ENCODE measurements around the gene RAPGEF4.

RAPGEF4 gene

DNA sequence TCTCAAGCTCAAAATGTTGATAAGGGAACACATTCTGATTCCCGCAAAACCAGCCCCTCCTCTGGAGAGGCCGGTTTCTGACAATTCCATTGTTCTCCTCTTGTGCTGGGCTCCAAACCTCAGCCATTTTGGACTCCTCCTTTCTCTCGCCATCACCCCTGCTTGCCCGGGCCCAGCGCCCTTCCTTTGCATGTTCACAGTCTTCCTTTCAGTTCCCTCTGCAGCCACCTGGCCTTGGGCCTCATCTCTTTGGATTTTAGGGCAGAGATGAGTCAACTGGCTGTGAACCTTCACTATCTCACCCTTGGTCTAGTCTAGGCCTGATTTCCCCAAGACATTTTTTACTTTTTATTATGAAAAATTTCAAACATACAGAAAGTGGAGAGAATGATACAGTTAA is 184.1 kb downstream of the RAPGEF4 start:
- no peak overlapping the region for H2BK5ac ChIP-seq (ENCODE audit: low read length)
- H3K36me3 ChIP-seq (replicated peaks in 1 of 2; ENCODE audit: control insufficient read depth in 2 of 2, insufficient read depth in 2 of 2, low read length in 2 of 2), result no peaks in the 10 kb centered on the region
- no peak overlapping the region for H3K4me2 ChIP-seq (ENCODE audit: insufficient read depth, low read length, poor library complexity, severe bottlenecking)
- no peak overlapping the region for H4K8ac ChIP-seq (ENCODE audit: low read depth, low read length)
- no peak overlapping the region for H3K4me3 ChIP-seq (ENCODE audit: low read length in 2 of 2)
- no peak overlapping the region for H3K18ac ChIP-seq (ENCODE audit: low read length)
- H3K27me3 ChIP-seq (ENCODE audit: control insufficient read depth in 3 of 3, insufficient read depth in 3 of 3, low read depth in 1 of 3, low read length in 3 of 3), result no peaks in the 10 kb centered on the region
- no peak overlapping the region for H2BK12ac ChIP-seq (ENCODE audit: low read length)
- no peak overlapping the region for H3K9ac ChIP-seq (ENCODE audit: low read depth, low read length, poor library complexity)
- DNase-seq (ENCODE audit: low spot score), result no peak
- no CpG with 5 or more reads among the region's 5 CpGs for WGBS, 2 donors (ENCODE audit: extremely low coverage in 2 of 2, insufficient read length in 2 of 2, insufficient replicate concordance in 1 of 2)
- no peak overlapping the region for H2BK15ac ChIP-seq (ENCODE audit: low read length)
- no peaks in the 10 kb centered on the region for H3K9me3 ChIP-seq (replicated peaks in 1 of 2; ENCODE audit: control insufficient read depth in 2 of 2, insufficient read depth in 1 of 2, low read depth in 1 of 2, low read length in 2 of 2)
- H3K79me1 ChIP-seq (ENCODE audit: low read depth, low read length), result no peaks in the 10 kb centered on the region
- no peak overlapping the region for H2BK120ac ChIP-seq (ENCODE audit: low read depth, low read length)
- H3K23ac ChIP-seq (ENCODE audit: low read depth, low read length, poor library complexity), result no peak overlapping the region
- no peak overlapping the region for H3K4ac ChIP-seq (ENCODE audit: low read length)
- no peak overlapping the region for H3K14ac ChIP-seq (ENCODE audit: low read length)
- no peaks in the 10 kb centered on the region for H3K4me1 ChIP-seq (ENCODE audit: control insufficient read depth in 2 of 2, insufficient read depth in 1 of 2, low read depth in 1 of 2, low read length in 2 of 2)
- H3K27ac ChIP-seq (replicated peaks; ENCODE audit: low read length), result no peak overlapping the region
- H2AFZ ChIP-seq (ENCODE audit: low read length), result no peak overlapping the region
- no peak overlapping the region for H4K91ac ChIP-seq (ENCODE audit: low read depth, low read length, poor library complexity)
- H2AK5ac ChIP-seq (ENCODE audit: low read depth, low read length), result no peak overlapping the region

DNA sequence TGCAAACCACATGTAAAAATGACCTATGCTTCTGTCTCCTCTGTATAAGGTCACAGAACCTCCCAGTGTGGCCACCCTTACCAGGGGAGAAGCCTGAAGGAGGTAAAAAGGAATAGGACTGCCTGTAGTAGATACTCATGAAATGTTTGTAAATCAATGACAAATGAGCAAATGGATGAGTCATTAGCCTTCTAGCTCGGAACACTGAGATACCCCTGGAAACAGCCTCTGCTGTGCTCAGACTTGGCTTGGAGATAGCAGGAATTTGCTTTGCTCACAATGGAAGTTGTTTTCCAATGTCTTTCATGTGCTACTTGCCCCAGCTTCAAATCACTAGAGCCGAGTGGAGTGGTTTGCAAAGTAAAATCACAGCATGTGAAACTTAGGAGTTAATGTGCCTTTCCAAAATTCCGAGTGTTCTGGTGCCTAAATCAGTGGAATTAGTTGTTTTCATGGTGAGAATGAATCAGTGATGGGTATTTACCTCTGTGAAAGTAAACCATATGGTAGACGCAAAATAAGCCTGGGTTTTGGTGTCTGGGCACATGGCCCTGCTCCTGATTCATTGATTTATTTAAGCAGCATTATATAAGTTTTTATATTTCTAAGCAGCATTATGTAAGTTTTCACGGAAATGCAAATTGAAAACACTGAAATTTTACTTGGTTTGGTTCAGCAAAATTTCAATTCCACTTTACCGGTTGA is 186.0 kb downstream of the RAPGEF4 start:
- no CpG with 5 or more reads among the region's 6 CpGs for WGBS, 2 donors (ENCODE audit: extremely low coverage in 2 of 2, insufficient read length in 2 of 2, insufficient replicate concordance in 1 of 2)
- Histone ChIP-seq H2BK12ac (ENCODE audit: low read length) (no peak overlapping the region), H4K8ac (ENCODE audit: low read depth, low read length) (no peak overlapping the region), H3K4me1 (ENCODE audit: control insufficient read depth in 2 of 2, insufficient read depth in 1 of 2, low read depth in 1 of 2, low read length in 2 of 2) (no peaks in the 10 kb centered on the region), H3K27ac (replicated peaks; ENCODE audit: low read length) (no peak overlapping the region), H3K27me3 (ENCODE audit: control insufficient read depth in 3 of 3, insufficient read depth in 3 of 3, low read depth in 1 of 3, low read length in 3 of 3) (no peaks in the 10 kb centered on the region), H2BK120ac (ENCODE audit: low read depth, low read length) (no peak overlapping the region), H3K9ac (ENCODE audit: low read depth, low read length, poor library complexity) (no peak overlapping the region), H2BK15ac (ENCODE audit: low read length) (no peak overlapping the region), H3K23ac (ENCODE audit: low read depth, low read length, poor library complexity) (no peak overlapping the region), H3K36me3 (replicated peaks in 1 of 2; ENCODE audit: control insufficient read depth in 2 of 2, insufficient read depth in 2 of 2, low read length in 2 of 2) (no peaks in the 10 kb centered on the region), H2AFZ (ENCODE audit: low read length) (no peak overlapping the region), H3K4me3 (ENCODE audit: low read length in 2 of 2) (no peak overlapping the region), H2AK5ac (ENCODE audit: low read depth, low read length) (no peak overlapping the region), H3K79me1 (ENCODE audit: low read depth, low read length) (no peaks in the 10 kb centered on the region), H3K14ac (ENCODE audit: low read length) (no peak overlapping the region), H3K18ac (ENCODE audit: low read length) (no peak overlapping the region), H4K91ac (ENCODE audit: low read depth, low read length, poor library complexity) (no peak overlapping the region), H3K4me2 (ENCODE audit: insufficient read depth, low read length, poor library complexity, severe bottlenecking) (no peak overlapping the region), H2BK5ac (ENCODE audit: low read length) (no peak overlapping the region), H3K9me3 (replicated peaks in 1 of 2; ENCODE audit: control insufficient read depth in 2 of 2, insufficient read depth in 1 of 2, low read depth in 1 of 2, low read length in 2 of 2) (no peaks in the 10 kb centered on the region), H3K4ac (ENCODE audit: low read length) (no peak overlapping the region)
- DNase-seq (ENCODE audit: low spot score), result no peak

DNA sequence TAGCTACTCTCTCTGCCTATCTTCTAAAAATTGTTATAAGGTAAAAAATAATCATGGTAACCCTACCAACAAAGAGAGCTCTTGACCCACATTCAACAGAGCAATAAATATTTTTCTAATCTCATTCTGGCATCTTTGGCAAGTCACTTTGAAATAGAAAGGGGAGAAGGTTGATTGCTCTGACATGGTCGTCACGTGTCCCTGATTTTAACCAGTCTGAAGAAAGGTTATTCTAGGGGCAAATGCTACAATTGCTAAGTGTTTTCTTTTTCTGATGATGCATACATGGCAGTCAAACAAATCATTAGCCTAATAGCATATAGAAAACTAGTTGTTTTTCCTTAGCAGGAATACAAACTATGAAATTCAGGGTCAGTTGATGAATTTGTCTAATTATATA is 186.7 kb downstream of the RAPGEF4 start:
- no CpG with 5 or more reads among the region's 2 CpGs for WGBS, 2 donors (ENCODE audit: extremely low coverage in 2 of 2, insufficient read length in 2 of 2, insufficient replicate concordance in 1 of 2)
- H3K36me3 ChIP-seq (replicated peaks in 1 of 2; ENCODE audit: control insufficient read depth in 2 of 2, insufficient read depth in 2 of 2, low read length in 2 of 2), result no peaks in the 10 kb centered on the region
- no peak overlapping the region for H3K23ac ChIP-seq (ENCODE audit: low read depth, low read length, poor library complexity)
- H2BK12ac ChIP-seq (ENCODE audit: low read length), result no peak overlapping the region
- H3K4me1 ChIP-seq (ENCODE audit: control insufficient read depth in 2 of 2, insufficient read depth in 1 of 2, low read depth in 1 of 2, low read length in 2 of 2), result no peaks in the 10 kb centered on the region
- H3K4ac ChIP-seq (ENCODE audit: low read length), result no peak overlapping the region
- no peak overlapping the region for H2AK5ac ChIP-seq (ENCODE audit: low read depth, low read length)
- H4K8ac ChIP-seq (ENCODE audit: low read depth, low read length), result no peak overlapping the region
- no peak overlapping the region for H3K27ac ChIP-seq (replicated peaks; ENCODE audit: low read length)
- no peak overlapping the region for H3K14ac ChIP-seq (ENCODE audit: low read length)
- no peak overlapping the region for H2BK120ac ChIP-seq (ENCODE audit: low read depth, low read length)
- H3K27me3 ChIP-seq (ENCODE audit: control insufficient read depth in 3 of 3, insufficient read depth in 3 of 3, low read depth in 1 of 3, low read length in 3 of 3), result no peaks in the 10 kb centered on the region
- no peak overlapping the region for H2BK5ac ChIP-seq (ENCODE audit: low read length)
- no peak overlapping the region for H3K18ac ChIP-seq (ENCODE audit: low read length)
- no peak overlapping the region for H2AFZ ChIP-seq (ENCODE audit: low read length)
- no peak overlapping the region for H3K4me2 ChIP-seq (ENCODE audit: insufficient read depth, low read length, poor library complexity, severe bottlenecking)
- no peaks in the 10 kb centered on the region for H3K79me1 ChIP-seq (ENCODE audit: low read depth, low read length)
- H4K91ac ChIP-seq (ENCODE audit: low read depth, low read length, poor library complexity), result no peak overlapping the region
- no peak overlapping the region for H2BK15ac ChIP-seq (ENCODE audit: low read length)
- no peak for DNase-seq (ENCODE audit: low spot score)
- H3K4me3 ChIP-seq (ENCODE audit: low read length in 2 of 2), result no peak overlapping the region
- no peak overlapping the region for H3K9ac ChIP-seq (ENCODE audit: low read depth, low read length, poor library complexity)
- H3K9me3 ChIP-seq (replicated peaks in 1 of 2; ENCODE audit: control insufficient read depth in 2 of 2, insufficient read depth in 1 of 2, low read depth in 1 of 2, low read length in 2 of 2), result no peaks in the 10 kb centered on the region

DNA sequence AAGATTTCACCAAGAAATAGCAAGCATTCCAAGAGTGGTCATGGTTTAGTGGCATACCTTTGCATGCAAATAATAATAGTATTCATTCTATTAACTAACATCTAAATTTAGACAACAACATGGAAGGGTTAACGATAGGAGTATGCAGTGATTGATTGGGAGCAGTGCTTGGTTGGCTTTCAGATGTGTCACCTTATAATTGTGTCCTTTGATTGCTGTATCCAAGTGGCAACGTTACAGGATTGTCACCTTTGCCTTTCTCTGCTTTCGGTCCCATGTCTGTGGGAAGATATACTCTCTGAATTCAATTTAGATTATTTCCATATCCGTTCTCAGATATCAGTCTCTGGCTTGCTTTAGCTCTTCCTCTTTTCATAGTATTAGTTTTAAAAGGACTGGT is 187.2 kb downstream of the RAPGEF4 start:
- Histone ChIP-seq H3K18ac (ENCODE audit: low read length) (no peak overlapping the region), H3K9me3 (replicated peaks in 1 of 2; ENCODE audit: control insufficient read depth in 2 of 2, insufficient read depth in 1 of 2, low read depth in 1 of 2, low read length in 2 of 2) (no peaks in the 10 kb centered on the region), H3K36me3 (replicated peaks in 1 of 2; ENCODE audit: control insufficient read depth in 2 of 2, insufficient read depth in 2 of 2, low read length in 2 of 2) (no peaks in the 10 kb centered on the region), H3K27me3 (ENCODE audit: control insufficient read depth in 3 of 3, insufficient read depth in 3 of 3, low read depth in 1 of 3, low read length in 3 of 3) (no peaks in the 10 kb centered on the region), H3K14ac (ENCODE audit: low read length) (no peak overlapping the region), H2AK5ac (ENCODE audit: low read depth, low read length) (no peak overlapping the region), H3K79me1 (ENCODE audit: low read depth, low read length) (no peaks in the 10 kb centered on the region), H4K8ac (ENCODE audit: low read depth, low read length) (no peak overlapping the region), H3K23ac (ENCODE audit: low read depth, low read length, poor library complexity) (no peak overlapping the region), H3K4me1 (ENCODE audit: control insufficient read depth in 2 of 2, insufficient read depth in 1 of 2, low read depth in 1 of 2, low read length in 2 of 2) (peaks cover 0 to 5% of the 10 kb centered on the region in 2 donors), H4K91ac (ENCODE audit: low read depth, low read length, poor library complexity) (no peak overlapping the region), H3K4me2 (ENCODE audit: insufficient read depth, low read length, poor library complexity, severe bottlenecking) (no peak overlapping the region), H2BK5ac (ENCODE audit: low read length) (no peak overlapping the region), H2BK12ac (ENCODE audit: low read length) (no peak overlapping the region), H3K4ac (ENCODE audit: low read length) (no peak overlapping the region), H3K9ac (ENCODE audit: low read depth, low read length, poor library complexity) (no peak overlapping the region), H3K4me3 (ENCODE audit: low read length in 2 of 2) (no peak overlapping the region), H2BK120ac (ENCODE audit: low read depth, low read length) (no peak overlapping the region), H3K27ac (replicated peaks; ENCODE audit: low read length) (no peak overlapping the region), H2BK15ac (ENCODE audit: low read length) (no peak overlapping the region), H2AFZ (ENCODE audit: low read length) (no peak overlapping the region)
- WGBS, 2 donors (ENCODE audit: extremely low coverage in 2 of 2, insufficient read length in 2 of 2, insufficient replicate concordance in 1 of 2), result no CpG with 5 or more reads among the region's 4 CpGs
- DNase-seq (ENCODE audit: low spot score), result no peak
